ENCODE measurements around the gene ACOXL.

GRCh38 chr2:110940376-110940910 lies 208.1 kb downstream of the ACOXL start:
- TF ChIP-seq EZH2 (IDR thresholded peaks at IDR 0.05; ENCODE audit: borderline replicate concordance, low read length): no peak
- TF ChIP-seq, protein P1, sequence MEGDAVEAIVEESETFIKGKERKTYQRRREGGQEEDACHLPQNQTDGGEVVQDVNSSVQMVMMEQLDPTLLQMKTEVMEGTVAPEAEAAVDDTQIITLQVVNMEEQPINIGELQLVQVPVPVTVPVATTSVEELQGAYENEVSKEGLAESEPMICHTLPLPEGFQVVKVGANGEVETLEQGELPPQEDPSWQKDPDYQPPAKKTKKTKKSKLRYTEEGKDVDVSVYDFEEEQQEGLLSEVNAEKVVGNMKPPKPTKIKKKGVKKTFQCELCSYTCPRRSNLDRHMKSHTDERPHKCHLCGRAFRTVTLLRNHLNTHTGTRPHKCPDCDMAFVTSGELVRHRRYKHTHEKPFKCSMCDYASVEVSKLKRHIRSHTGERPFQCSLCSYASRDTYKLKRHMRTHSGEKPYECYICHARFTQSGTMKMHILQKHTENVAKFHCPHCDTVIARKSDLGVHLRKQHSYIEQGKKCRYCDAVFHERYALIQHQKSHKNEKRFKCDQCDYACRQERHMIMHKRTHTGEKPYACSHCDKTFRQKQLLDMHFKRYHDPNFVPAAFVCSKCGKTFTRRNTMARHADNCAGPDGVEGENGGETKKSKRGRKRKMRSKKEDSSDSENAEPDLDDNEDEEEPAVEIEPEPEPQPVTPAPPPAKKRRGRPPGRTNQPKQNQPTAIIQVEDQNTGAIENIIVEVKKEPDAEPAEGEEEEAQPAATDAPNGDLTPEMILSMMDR (conservative IDR thresholded peaks at IDR 0.05 in 1 of 2, IDR thresholded peaks at IDR 0.05 in 1 of 2; ENCODE audit: extremely low read depth in 1 of 2, insufficient read depth in 1 of 2, low read depth in 1 of 2, low read length in 2 of 2): no peak

Measured in mammary epithelial cell (primary cell).